Activated T-helper 1 cell treated with anti-CD3 and anti-CD28 coated beads, Interleukin-12 subunit alpha, Interleukin-12 subunit beta, Interleukin-2, Interleukin-4 antibody, amounts not matched to agents 30 ng/mL and 10 ng/mL and 1 ng/mL, durations not matched to agents 14 hours and 24 hours and 36 hours (primary cell): ENCODE results near the gene SGTB. TPM values are rescaled to one million over a fixed set of nuclear protein-coding genes. Genes with fewer than 3 reads are reported as not detected.

Source experiments
- DNase-seq: peaks from one replicate; pipeline ENCODE4 v3.0.0; 2021; ENCODE audit warnings: low spot score
- H3K27ac Mint-ChIP-seq: one replicate; pipeline ENCODE4 v1.8.0; 2021; ENCODE audit warnings: mild to moderate bottlenecking, mixed read lengths
- H3K27me3 Mint-ChIP-seq: one replicate; pipeline ENCODE4 v1.8.0; 2022; ENCODE audit warnings: mild to moderate bottlenecking, moderate library complexity, mixed read lengths; ENCODE audit not compliant: insufficient read depth
- H3K36me3 Mint-ChIP-seq: one replicate; pipeline ENCODE4 v1.8.0; 2021; ENCODE audit warnings: low read depth, mixed read lengths
- H3K4me1 Mint-ChIP-seq: one replicate; pipeline ENCODE4 v1.8.0; 2021; ENCODE audit warnings: low read depth, mixed read lengths
- H3K4me3 Mint-ChIP-seq: one replicate; pipeline ENCODE4 v1.8.0; 2021; ENCODE audit warnings: mild to moderate bottlenecking, moderate library complexity, mixed read lengths
- H3K9me3 Mint-ChIP-seq: one replicate; pipeline ENCODE4 v1.8.0; 2021; ENCODE audit warnings: mixed read lengths
- intact Hi-C: fragments of 100-400 bp; cut with micrococcal nuclease; formaldehyde crosslinking; loops from one replicate; pipeline ENCODE4 v1.15.1; 2024
- total RNA-seq: library from RNA; stranded (reverse); gene quantifications from 2 replicates; pipeline ENCODE4 v1.2.3, GENCODE V29; 2022

SGTB gene
- total RNA-seq, 1 donor from 2014 or later: 11.3 TPM

GRCh38 chr5:65727491-65728156 lies 5.7 kb upstream of the SGTB start:
- intact Hi-C loops: loop anchor here (10.0 kb wide), 1 partner anchor 1097 kb away; no protein-coding TSS in a partner anchor
- Mint-ChIP-seq H3K9me3 (no peaks in the 10 kb centered on the region), H3K4me1 (peaks cover 12% of the 10 kb centered on the region), H3K36me3 (no peaks in the 10 kb centered on the region), H3K4me3 (no peak overlapping the region), H3K27ac (no peak overlapping the region), H3K27me3 (no peaks in the 10 kb centered on the region)
- DNase-seq: no peak

GRCh38 chr5:65722575-65723403 lies 880 bp upstream of the SGTB start:
- no peaks in the 10 kb centered on the region for H3K27me3 Mint-ChIP-seq
- intact Hi-C loops: loop anchor here (1.0 to 10.0 kb wide), 8 partner anchors 55 to 1102 kb away; partner anchors contain the start of genes CENPK, PPWD1, SREK1 and TRIM23
- no peak for DNase-seq
- H3K4me3 Mint-ChIP-seq: peak overlapping the region; percentile 95
- peak overlapping the region; percentile 87 for H3K27ac Mint-ChIP-seq
- no peaks in the 10 kb centered on the region for H3K9me3 Mint-ChIP-seq
- H3K4me1 Mint-ChIP-seq: peaks cover 34% of the 10 kb centered on the region
- H3K36me3 Mint-ChIP-seq: peaks cover 9% of the 10 kb centered on the region

DNA sequence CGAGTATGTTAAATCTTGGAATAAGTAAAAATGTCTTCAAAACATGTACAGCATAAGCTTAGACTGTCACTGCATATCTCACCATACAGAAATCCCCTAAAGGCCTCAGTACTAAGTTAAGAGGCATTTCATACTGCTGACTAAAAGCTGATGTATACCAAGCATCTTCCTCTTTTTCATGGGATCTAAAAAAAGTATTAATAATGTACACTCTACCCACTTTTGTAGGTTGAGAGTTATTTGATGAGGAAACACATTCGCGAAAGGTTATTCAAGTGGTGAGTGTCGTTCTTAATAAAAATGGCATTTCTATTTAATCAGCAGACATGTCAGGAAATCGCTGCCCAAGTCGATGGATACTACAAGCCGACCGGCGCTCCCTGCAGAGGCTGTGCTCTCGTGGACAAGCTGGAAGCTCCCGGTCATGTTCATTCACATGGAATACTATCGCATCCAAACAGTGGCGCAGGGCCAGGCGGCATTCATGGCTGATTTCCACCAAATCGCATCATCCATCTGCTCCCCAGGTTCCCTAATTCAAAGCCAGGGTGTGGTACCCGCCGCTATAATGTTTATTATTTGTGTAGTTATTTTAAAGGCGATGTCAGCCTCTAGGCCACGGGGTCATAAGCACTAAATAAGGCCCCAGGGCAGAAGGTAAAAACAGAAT lies 724 bp downstream of the SGTB start:
- H3K36me3 Mint-ChIP-seq: peaks cover 9% of the 10 kb centered on the region
- H3K4me3 Mint-ChIP-seq: peak overlapping the region; percentile 92
- peaks cover 34% of the 10 kb centered on the region for H3K4me1 Mint-ChIP-seq
- H3K27ac Mint-ChIP-seq: peak overlapping the region; percentile 92
- peak; percentile 5 for DNase-seq
- no peaks in the 10 kb centered on the region for H3K9me3 Mint-ChIP-seq
- intact Hi-C loops: loop anchor here (2.0 to 10.0 kb wide), 4 partner anchors 56 to 1104 kb away; no protein-coding TSS in a partner anchor
- H3K27me3 Mint-ChIP-seq: no peaks in the 10 kb centered on the region

DNA sequence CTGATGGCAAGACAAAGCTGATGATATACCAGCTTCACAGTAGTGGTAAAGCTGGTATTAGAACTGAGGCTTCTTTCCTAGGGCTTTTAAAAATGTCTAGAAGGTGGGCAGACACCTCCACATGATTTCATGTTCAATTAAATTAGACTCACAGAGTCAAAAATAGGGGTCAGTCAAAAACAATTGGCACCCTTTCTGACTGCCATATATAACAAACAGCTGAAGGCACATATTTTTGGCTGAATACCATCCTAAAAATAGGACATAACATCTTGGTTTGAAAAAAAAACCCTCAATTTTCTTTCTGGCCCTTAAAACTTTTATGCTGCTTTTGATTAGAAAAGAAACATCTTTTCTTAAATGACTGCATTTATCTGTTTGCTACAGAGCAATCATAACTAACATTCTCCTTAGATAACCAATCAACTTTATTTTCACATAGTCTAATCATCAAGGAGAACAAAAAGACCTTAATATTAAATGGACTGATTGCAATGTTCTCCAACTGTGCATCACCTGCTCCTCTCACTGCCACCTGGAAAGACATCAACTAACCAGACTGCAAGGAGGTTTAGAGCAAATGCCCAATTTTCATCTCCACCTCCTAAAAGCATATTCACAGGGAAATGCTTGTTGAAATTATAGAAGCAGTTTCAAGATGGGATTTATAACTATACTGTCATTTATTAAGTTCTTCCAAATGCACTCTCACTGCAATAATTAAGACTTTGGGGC lies 3.2 kb downstream of the SGTB start:
- intact Hi-C loops: no loop called here
- H3K9me3 Mint-ChIP-seq: no peaks in the 10 kb centered on the region

GRCh38 chr5:65708145-65708544 lies 13.8 kb downstream of the SGTB start:
- Mint-ChIP-seq H3K27me3 (no peaks in the 10 kb centered on the region), H3K4me1 (peaks cover 8% of the 10 kb centered on the region), H3K36me3 (peaks cover 22% of the 10 kb centered on the region), H3K27ac (no peak overlapping the region), H3K4me3 (no peak overlapping the region), H3K9me3 (no peaks in the 10 kb centered on the region)
- no peak for DNase-seq
- intact Hi-C loops: no loop called here

More for the DNA sequence above, 3.2 kb downstream of the SGTB start:
- no peak for DNase-seq
- Mint-ChIP-seq H3K4me1 (peaks cover 29% of the 10 kb centered on the region), H3K4me3 (no peak overlapping the region), H3K36me3 (peaks cover 15% of the 10 kb centered on the region), H3K27me3 (no peaks in the 10 kb centered on the region), H3K27ac (no peak overlapping the region)

GRCh38 chr5:65707663-65708062 lies 14.2 kb downstream of the SGTB start:
- Mint-ChIP-seq H3K4me3 (no peak overlapping the region), H3K9me3 (no peaks in the 10 kb centered on the region), H3K4me1 (peaks cover 8% of the 10 kb centered on the region), H3K36me3 (peaks cover 21% of the 10 kb centered on the region), H3K27me3 (no peaks in the 10 kb centered on the region), H3K27ac (no peak overlapping the region)
- intact Hi-C loops: no loop called here
- no peak for DNase-seq

DNA sequence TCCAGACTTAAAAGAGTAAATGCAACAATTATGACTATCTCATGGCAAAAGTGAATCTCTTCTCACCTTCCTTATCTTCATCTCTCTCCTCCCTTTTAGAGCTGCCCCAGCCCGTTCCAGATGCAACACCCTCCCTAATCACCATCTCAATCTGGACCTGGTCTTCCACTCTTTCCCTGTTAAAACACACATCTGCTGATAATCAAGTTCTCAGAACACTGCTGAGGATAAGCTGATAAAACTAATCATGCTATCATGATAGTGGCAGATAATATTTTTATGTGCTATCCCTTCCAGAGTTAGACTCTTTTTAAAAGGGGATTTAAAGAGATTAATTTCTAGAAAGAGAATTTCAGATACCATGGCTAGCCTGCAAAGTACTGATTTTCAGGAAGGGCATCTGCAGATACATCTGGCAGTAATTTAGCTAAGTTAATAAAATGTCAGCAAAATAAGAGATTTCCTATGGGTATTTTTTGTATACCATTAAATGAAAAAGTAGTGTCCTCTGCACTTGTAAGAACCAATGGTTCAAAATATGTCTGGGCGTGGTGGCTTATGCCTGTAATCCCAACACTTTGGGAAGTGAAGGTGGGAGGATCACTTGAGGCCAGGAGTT lies 17.2 kb downstream of the SGTB start:
- Mint-ChIP-seq H3K4me1 (no peaks in the 10 kb centered on the region), H3K4me3 (no peak overlapping the region), H3K27me3 (no peaks in the 10 kb centered on the region), H3K36me3 (peaks cover 20% of the 10 kb centered on the region), H3K9me3 (no peaks in the 10 kb centered on the region), H3K27ac (no peak overlapping the region)
- DNase-seq: no peak
- intact Hi-C loops: no loop called here

DNA sequence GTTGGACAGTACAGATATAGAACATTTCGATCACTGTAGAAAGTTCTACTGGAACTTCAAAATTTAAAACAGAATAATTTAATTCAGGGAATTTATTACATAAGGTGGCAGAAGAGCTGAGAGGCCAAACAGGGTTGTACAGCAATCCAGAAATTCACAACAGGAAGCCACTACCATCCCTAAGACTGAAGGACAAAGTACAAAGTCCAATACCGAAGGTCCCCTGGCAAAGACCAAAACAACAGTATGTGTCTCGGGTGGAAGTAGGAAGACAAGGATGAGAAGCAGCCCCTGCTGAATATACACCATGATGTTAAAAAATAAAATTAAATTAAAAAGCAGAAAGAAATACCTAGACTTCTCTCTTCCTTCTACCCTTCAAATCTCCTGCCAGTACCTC lies 19.9 kb downstream of the SGTB start:
- H3K9me3 Mint-ChIP-seq: no peaks in the 10 kb centered on the region
- H3K36me3 Mint-ChIP-seq: peaks cover 25% of the 10 kb centered on the region
- DNase-seq: no peak
- no peak overlapping the region for H3K4me3 Mint-ChIP-seq
- no peaks in the 10 kb centered on the region for H3K27me3 Mint-ChIP-seq
- H3K27ac Mint-ChIP-seq: no peak overlapping the region
- intact Hi-C loops: no loop called here
- H3K4me1 Mint-ChIP-seq: no peaks in the 10 kb centered on the region

DNA sequence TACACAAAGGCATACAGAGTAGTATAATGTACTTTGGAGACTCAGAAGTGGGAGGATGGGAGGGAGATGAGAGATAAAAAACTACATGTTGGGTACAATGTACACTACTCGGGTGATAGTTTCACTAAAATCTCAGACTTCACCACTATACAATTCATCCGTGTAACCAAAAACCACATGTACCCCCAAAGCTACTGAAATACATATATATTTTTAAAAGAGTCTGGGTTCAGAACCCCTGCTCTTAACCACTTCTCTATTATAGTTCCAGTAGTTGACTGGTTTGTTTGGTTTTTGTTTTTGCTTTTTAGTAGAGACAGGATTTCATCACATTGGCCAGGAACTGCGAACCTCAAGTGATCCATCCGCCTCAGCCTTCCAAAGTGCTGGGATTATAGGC lies 22.6 kb downstream of the SGTB start:
- no peak overlapping the region for H3K4me3 Mint-ChIP-seq
- no peaks in the 10 kb centered on the region for H3K4me1 Mint-ChIP-seq
- no peak overlapping the region for H3K27ac Mint-ChIP-seq
- intact Hi-C loops: no loop called here
- no peak for DNase-seq
- H3K9me3 Mint-ChIP-seq: no peaks in the 10 kb centered on the region
- H3K27me3 Mint-ChIP-seq: no peaks in the 10 kb centered on the region
- H3K36me3 Mint-ChIP-seq: peaks cover 21% of the 10 kb centered on the region

- no peak for DNase-seq
- Mint-ChIP-seq H3K27ac (no peak overlapping the region), H3K27me3 (no peaks in the 10 kb centered on the region), H3K4me3 (no peak overlapping the region), H3K36me3 (peaks cover 14% of the 10 kb centered on the region), H3K9me3 (no peaks in the 10 kb centered on the region), H3K4me1 (no peaks in the 10 kb centered on the region)
- intact Hi-C loops: no loop called here
These were observed 25.0 kb downstream of the SGTB start for GRCh38 chr5:65696892-65697291.

- no peak for DNase-seq
- intact Hi-C loops: no loop called here
- Mint-ChIP-seq H3K36me3 (peaks cover 16% of the 10 kb centered on the region), H3K27ac (no peak overlapping the region), H3K27me3 (no peaks in the 10 kb centered on the region), H3K4me1 (no peaks in the 10 kb centered on the region), H3K9me3 (no peaks in the 10 kb centered on the region), H3K4me3 (no peak overlapping the region)
These were observed 26.0 kb downstream of the SGTB start for GRCh38 chr5:65695896-65696295.

DNA sequence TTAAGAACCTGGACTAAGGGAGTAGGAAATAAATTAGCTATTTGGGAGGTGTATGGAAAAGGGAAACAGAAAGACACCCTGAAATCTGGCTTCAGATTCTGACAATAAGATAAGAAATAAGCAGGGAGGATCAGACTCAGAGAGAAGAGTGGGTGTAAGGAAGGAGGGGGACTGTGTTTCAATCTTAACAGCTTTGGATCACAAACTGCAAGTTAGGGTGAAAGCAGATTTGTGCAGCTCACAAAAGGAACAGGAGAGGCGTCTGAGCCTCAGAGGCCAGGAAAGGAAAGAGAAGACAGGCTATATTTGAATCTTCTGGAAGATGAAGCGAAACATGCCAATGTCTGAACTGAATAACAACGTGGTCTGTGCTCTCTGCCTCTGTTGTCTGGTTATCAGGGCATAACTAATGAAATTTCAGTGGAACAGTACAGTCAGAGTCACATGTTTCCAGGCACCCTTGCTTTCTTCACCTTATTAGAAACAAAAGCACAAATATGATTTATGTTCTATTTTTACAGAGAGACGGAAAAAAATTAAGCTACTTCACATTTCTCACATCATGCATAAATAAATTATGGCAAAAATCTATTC lies 26.6 kb downstream of the SGTB start:
- Mint-ChIP-seq H3K27ac (no peak overlapping the region), H3K27me3 (no peaks in the 10 kb centered on the region), H3K36me3 (peaks cover 19% of the 10 kb centered on the region), H3K4me1 (no peaks in the 10 kb centered on the region), H3K9me3 (no peaks in the 10 kb centered on the region), H3K4me3 (no peak overlapping the region)
- intact Hi-C loops: no loop called here
- no peak for DNase-seq
